ENCODE measurements around the gene SIK1.
"Not testable (repeated sequence)": the region's sequence is repeated elsewhere in the genome, so short reads cannot be mapped to it uniquely, and the experiment has no call there.

SIK1 gene

DNA sequence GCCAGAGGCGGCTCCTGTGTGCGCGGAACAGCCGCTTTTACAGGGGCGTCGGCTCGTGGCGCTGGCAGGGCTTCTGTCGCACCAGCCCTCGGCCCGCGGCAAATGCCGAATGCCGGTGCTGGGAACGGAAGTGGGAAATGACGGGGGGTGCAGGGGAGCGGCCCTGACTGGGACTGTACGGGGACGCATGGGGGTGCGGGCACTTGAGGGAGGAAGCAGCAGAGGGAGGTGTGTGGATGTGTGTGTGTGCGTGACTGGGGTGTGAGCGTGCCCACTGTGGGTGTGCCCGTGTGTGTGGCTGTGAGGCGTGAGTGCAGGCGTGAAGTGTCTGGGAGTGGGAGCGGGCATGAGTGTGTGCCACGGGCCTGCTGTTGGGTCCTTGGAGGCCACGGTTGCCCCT, 17.6 kb upstream of the SIK1 start:
- H3K4me3 ChIP-seq (ENCODE audit: low read depth, low read length); DNase-seq (ENCODE audit: low read depth): not testable (repeated sequence)

DNA sequence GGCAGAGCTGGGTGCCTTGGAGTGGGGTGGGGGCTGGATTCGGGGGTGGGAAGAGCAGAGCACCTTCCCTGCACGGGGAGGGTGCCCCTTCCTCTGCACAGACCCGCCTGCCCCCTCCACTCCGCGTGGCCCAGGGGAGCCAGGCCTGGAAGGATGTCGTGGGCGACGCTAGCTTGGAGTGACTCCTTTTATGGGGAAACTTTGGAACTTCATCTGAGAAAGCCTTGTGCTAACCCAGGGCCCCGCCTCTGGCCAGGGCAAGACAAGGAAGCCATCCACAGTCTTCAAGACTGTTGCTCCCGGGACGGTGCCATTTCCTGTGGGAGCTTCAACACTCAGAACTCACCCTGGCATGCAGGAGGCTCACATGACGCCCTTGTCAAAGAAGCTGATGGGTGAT, 15.6 kb upstream of the SIK1 start:
- H3K4me3 ChIP-seq (ENCODE audit: low read depth, low read length); DNase-seq (ENCODE audit: low read depth): not testable (repeated sequence)

DNA sequence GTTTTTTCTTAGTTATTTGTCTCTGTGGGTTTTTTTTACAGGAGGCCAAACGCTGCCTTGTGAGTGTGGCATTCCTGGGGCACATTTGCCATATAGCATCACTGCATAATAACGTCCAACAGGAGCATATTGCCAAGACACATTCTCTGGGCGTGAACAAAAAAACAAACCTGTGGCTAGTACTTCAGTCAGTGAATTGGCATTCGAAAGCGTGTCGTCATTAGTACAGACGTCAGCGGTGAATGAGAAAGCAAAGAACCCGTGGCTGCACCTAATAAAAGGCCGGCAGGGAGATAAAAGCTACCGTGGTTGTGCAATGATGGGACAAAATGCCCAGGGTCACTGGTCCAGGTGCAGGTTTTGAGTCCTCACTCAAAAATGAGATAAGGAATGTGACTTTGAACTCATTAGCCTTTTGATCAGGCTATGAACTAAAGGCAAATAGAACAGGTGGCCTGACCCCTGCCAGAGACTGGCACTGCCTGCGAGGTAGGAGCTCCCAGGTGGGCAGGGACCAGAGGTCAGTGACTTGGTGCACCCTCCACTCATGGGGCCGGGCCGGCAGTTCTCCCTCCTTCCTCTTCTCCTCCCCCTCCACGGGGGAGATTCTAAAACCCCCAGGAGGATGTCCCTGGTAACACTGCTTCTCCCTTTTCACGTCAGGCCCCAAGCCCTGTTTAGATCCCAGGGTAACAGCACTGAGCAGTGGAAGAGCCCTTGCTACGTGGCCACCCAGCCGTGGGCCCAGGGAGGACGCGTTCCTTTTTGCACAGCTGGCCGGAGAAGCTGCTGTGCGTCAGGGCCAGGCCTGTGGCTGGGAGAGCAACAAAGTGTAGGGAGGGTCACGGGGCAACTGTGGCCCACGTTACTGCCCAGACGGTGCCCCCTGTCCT, 14.2 kb upstream of the SIK1 start:
- not testable (repeated sequence) for H3K4me3 ChIP-seq (ENCODE audit: low read depth, low read length); DNase-seq (ENCODE audit: low read depth)

DNA sequence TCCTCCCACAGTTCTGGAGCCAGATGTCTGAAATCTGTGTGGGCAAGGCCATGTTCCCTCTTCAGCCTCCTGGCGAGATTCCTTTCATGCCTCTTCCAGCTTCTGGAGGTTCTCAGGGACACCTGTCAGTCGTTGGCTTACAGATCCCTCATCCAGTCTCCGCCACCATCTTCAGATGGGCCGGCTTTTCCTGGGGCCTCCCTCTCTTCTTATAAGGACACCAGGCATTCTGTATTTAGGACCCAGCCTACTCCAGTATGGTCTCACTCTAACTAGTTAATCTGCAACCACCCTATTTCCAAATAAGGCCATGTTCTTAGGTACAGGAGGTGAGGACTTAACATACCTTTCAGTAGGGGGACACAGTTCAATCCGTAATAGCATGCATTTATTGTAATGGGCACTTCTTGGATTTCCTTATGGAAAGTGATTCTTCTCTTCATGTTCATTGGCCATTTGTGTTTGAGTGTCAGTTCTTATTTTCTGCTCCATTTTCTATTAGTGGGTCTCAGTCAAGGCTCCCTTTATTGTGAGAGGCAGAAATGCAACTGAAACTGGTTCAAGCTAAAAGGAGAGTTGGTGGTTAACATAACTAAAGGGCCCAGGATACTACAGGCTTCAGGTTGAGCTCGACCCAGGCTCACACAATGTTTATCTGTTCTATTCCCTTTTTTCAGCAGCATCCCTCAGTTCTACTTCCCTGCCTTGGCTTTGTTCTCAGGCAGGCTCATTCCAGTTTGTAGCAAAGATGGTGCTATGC, 12.6 kb upstream of the SIK1 start:
- peak; percentile 1 for DNase-seq (ENCODE audit: low read depth)
- not testable (repeated sequence) for H3K4me3 ChIP-seq (ENCODE audit: low read depth, low read length)

DNA sequence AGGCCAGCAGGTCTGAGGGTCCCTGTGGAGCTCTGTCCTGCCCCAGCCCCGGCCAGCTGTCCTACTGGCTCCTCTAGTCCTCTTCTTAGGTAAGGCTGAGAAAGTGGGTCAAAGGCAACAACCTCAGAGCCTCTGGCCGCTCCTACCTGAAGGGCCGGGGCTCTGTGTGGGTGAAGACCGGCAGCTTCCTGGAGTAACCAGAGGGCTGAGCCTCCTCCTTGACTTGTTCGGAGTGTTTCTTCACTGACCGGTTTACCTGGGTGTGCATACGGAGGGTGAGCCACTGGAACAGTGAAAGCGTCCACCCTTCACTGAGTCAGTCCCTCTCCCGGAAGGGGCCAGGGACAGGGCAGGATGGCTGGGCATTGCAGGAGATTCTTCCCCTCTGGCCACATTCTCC, 9.3 kb upstream of the SIK1 start:
- not testable (repeated sequence) for DNase-seq (ENCODE audit: low read depth); H3K4me3 ChIP-seq (ENCODE audit: low read depth, low read length)

DNA sequence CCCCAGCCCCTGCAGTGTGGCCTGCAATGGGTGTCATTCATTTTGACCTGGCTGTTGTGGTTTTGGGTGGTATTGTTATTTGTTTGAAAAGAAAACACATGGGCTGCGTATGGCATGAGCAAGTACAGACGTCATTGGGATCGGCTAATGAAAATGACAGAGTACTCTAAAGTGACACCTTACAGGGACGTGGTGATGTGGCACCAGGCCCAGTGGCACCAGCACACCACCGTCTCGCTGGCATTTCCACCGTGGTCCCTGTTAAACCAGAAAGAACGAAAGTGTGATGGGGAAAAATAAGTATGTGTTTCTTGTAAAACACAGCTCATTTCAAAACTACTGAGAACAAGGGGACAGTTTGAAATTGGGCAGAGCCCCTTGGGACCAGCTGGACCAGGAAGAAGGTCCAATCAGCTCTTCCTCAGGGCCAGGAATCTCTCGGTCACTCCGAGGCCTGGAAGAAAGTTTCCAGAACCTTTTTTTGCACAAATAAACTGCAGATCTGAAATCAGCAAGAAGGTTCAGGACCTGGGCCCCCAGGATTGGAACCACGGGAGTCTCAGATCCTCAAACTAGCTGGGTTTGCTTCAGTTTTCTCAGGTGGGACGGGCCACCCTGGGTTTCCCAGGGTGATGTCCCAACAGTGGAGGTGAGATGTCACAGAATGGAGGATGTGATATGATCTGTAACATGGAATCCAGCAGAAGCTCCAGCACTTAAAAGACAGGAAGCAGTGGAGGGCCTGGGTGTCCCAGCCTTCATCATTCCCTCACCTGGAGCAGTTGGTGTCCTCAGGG, 6.6 kb upstream of the SIK1 start:
- H3K4me3 ChIP-seq (ENCODE audit: low read depth, low read length); DNase-seq (ENCODE audit: low read depth): not testable (repeated sequence)

DNA sequence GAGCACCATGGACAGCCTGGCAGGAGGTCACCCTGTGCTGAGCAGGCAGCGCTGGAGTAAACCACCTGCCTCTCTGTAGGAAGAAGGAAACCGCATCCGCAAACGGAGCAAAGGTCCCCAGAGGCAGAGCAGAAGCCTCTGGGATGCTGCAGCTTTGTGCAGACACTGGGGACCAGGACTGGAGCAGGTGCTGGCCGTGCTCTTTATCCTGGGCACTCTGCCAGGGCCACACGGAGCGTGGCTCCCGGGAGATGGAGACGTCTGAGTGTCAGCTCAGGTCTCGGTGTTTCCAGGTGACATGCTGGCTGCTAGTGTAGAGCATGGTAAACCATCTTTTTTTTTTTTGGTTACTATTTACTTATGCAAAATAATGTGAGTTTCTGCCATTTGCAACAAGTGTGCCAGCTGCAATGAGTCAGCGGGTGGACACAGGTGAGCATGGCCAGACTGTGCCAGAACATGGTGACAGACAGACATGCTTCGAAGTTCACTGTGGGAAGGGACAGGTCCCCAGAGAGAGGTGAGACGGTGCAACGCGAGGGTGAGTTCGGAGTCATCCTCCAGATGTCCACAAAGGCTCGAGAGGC, 4.0 kb upstream of the SIK1 start:
- not testable (repeated sequence) for H3K4me3 ChIP-seq (ENCODE audit: low read depth, low read length); DNase-seq (ENCODE audit: low read depth)

DNA sequence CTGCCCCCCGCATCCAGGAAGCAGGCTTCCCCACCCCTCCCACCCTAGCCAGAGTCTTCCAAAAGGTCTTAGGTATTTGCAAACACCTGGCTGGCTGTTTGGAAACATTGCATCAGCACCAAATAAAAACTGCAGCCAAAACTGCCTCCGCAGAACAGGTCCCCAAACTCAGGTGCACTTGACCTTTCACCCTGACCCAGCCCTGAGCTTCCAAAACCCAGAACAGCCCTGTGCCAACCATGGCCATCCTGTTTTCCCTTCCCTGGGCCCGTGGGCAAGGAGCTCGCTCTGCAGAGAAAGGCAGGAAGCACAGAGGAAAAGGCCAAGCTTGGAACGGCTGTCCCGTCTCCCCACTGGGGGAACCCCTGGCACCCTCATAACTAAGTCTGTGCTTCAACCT, 2.0 kb upstream of the SIK1 start:
- DNase-seq (ENCODE audit: low read depth); H3K4me3 ChIP-seq (ENCODE audit: low read depth, low read length): not testable (repeated sequence)

DNA sequence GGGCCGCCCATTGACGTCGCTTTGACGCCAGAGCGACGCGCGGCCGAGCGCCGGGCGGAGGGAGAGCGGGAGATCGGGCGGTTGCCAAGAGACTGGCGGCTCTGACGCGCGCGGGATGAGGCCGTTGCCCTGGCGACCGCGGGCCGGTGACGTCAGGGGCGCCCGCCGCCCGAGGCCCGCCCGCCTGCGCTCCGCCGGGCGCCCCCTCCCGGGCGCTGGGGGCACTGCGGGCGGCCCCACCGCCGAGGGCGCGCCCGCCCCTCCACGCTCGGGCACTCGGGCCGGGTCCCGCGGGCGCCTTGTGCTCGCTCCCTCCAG, 270 bp upstream of the SIK1 start:
- DNase-seq (ENCODE audit: low read depth); H3K4me3 ChIP-seq (ENCODE audit: low read depth, low read length): not testable (repeated sequence)

DNA sequence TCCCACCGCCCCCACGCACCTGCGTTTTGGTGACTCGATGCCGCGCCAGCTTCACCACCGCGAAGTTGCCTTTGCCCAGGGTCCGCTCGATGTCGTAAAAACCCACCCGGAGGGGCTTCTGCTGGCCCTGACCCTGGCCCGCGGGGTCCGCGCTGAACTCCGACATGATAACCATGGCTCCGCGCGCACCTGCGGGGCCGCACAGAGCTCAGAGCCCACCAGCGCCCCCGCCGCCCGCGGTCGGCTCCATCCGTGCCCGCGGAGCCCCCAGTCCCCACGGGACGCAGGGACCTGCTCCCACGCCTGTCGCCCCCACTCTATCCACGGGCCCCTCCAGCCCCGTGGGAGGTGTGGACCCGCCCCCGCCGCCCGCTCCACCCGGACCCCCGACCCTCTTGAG, 927 bp downstream of the SIK1 start:
- DNase-seq (ENCODE audit: low read depth); H3K4me3 ChIP-seq (ENCODE audit: low read depth, low read length): not testable (repeated sequence)

DNA sequence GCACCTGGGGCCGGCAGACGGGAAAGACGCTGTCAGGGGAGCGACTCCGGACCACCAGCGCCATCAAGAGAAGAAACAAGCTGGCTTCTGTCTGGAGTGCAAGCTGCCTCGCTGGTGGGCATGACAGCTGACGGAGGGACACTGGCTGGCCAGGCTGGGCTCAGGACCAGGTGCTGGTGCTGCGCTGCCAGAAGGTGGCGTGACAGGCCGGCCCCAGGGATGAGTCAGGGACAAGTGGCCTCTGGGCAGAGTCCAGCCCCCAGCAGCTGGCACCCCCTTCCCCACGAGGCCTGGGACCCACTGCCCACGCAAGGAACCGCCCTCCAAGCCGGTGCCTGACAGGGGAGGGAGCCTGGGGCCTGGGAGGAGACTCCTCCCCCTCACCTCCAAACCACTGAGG, 7.5 kb downstream of the SIK1 start:
- H3K4me3 ChIP-seq (ENCODE audit: low read depth, low read length); DNase-seq (ENCODE audit: low read depth): not testable (repeated sequence)

DNA sequence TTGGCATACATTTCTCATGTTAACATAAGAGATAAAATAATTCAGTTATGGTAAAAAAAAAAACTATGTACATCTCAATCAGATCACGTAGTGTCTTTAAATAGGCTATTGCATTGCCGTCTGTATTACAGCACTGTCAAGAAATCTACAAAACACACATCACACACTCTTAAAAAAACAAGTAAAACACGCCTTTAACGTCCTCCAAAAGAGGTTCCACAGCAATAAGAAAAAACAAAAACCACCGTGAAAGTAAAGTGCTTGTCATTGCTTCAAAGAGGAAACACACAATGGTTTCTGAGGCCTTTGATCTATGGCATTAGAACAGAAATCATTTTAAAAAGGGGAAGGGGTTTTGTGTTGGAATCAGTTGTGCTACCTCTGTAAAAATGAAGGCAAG, 12.4 kb downstream of the SIK1 start:
- not testable (repeated sequence) for DNase-seq (ENCODE audit: low read depth); H3K4me3 ChIP-seq (ENCODE audit: low read depth, low read length)

DNA sequence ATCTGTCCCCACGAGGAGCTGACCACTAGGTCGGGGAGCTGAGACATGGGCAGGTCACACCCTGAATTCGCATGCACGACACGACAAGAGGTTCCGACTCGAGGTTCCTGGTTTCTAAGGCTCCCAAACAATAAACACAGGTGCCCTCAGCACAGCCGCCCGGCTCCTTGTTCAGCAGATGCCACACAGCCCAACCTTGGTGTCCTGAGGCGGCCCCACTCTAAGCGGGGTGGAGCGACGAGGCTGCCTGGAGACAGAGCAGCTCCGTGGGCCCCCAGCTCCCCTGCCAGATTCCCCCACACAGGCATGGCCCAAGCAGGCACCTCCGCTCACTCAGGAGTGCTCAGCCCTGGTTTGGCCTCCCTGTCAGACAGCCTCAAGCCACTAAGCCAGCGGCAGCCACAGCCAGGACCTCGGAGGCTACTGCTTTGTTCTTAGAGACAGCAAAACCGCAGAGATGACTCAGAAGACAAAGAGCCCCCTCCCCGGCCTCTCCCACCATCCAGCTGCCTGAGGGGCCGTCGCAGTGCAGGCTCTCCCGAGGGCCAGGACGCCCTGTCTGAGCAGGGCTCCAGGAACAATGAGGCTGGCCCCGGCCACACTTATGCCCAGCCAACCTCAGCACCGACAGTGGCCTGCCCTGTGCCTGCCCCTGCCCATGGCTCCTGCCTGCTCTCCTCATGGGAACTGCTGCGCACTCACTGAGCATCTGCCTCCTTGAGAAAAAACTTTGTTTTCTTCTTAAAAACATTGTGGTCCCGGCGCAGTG, 14.7 kb downstream of the SIK1 start:
- H3K4me3 ChIP-seq (ENCODE audit: low read depth, low read length); DNase-seq (ENCODE audit: low read depth): not testable (repeated sequence)

DNA sequence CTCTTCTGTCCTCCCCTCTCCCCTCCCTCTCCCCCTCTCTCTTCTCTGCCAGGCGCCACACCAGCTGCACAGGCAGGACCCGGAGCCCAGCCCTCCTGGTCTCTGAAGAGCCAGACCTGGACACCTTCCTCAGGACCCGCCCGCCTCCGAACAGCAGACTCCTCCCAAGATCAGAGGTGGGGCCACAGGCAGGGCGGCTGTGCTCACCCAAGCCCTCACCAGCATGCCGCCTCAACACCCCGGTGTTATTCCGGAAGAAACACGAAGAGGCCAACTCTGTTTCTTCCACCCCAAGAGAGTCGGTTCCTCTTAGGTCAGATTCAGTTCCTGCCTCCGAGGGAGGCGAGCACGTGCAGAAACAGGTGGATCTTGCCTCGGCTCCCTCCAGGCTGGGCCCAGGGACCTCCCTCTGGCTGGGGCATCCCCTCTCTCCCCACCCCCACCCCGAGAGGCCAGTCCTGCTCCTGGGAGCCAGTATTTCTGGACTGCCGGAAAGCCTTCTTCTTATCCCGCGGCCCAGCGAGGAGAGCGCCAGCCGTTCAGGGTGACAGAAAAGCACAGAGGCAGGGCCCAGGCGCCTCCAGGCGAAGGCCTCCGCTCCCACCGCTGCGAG, 16.4 kb downstream of the SIK1 start:
- H3K4me3 ChIP-seq (ENCODE audit: low read depth, low read length); DNase-seq (ENCODE audit: low read depth): not testable (repeated sequence)

DNA sequence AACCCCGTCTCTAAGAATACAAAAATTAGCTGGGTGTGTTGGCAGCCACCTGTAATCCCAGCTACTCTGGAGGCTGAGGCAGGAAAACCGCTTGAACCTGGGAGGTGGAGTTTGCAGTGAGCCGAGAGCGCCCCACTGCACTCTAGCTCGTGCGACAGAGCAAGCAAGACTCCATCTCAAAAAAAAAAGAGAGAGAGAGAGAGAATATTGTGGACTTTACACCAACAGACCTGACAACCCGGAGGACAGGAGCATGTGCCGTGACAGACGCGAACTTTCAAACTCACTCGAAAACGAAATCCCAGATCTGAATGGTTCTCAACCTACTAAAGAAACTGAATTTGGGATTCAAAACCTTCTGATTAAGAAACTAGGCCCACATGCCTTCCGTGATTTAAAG, 19.8 kb downstream of the SIK1 start:
- not testable (repeated sequence) for H3K4me3 ChIP-seq (ENCODE audit: low read depth, low read length); DNase-seq (ENCODE audit: low read depth)

DNA sequence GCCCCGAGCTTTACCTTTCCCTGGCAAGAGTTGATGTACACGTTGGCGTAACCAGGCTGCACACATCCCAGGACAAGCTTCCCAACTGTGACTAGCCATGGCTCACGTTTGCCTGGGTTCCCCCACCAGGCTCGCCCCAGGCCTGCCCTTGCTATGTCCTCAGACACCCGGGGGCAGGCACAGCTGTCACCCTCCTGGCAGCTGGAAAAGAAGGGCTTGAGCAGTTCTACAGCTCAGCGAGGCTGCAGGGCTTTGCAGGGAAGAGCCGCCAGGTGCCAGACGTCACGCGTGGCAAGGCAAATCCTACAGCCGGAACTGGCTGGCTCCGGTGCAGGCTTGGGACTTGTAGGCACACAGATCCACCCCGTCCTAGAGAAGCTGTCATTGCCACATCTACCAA, 22.5 kb downstream of the SIK1 start:
- DNase-seq (ENCODE audit: low read depth); H3K4me3 ChIP-seq (ENCODE audit: low read depth, low read length): not testable (repeated sequence)

DNA sequence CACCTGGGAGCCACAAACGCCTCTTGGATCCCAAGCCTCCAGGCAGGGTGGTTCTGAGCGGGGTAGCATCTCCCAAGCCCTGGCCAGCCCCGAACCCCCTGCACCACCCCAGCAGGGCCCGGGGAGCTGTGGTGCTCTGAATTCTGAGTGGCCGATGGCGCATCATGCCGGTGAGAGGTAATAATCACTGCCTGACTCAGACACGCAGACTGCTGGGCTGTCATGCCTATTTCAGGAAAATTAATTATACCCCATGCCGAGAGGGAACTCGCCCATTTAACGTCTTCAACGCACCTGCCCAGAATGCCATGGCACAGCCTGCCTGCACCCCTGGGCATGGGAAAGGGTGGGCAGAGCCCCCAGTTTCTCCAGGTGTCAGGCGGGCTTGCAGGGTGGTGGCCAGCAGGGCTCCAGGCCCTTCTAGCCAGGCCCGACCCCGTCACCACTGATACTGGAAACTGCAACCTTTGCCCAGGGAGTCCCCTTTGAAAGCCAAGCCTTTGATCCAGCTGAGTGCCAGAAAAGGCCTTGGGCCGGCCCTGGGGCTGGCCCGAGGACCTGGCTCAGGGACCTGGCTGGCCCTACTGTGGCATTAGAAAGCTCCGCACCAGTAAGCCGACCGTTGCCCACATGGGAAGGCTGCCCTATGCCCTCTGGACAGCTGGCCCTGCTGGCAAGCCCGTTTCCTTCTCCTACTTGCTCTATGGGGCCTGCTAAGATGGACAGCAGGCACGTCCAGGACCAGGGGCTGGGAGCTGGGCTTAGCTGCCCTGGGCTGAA, 23.1 kb downstream of the SIK1 start:
- not testable (repeated sequence) for DNase-seq (ENCODE audit: low read depth); H3K4me3 ChIP-seq (ENCODE audit: low read depth, low read length)
